ENCODE measurements around the gene SEZ6L2.

- no peak for TF ChIP-seq YY1 (IDR thresholded peaks at IDR 0.05; ENCODE audit: insufficient read depth, insufficient read length)
- no peak for TF ChIP-seq ZNF274 (IDR thresholded peaks at IDR 0.05; ENCODE audit: low read depth, low read length)
- TF ChIP-seq SUZ12 (IDR thresholded peaks at IDR 0.05; ENCODE audit: extremely low read depth, insufficient read depth, insufficient read length): no peak
These were observed 2.0 kb downstream of the SEZ6L2 start for GRCh38 chr16:29897333-29897732.

All from NT2/D1 (cell line).